Stimulated activated naive CD4-positive, alpha-beta T cell treated with Interleukin-2 at 50 U/mL for 16 hours (primary cell): ENCODE results near the gene TTYH3.
"Not testable (repeated sequence)": the region's sequence is repeated elsewhere in the genome, so short reads cannot be mapped to it uniquely, and the experiment has no call there.

Experiments
- DNase-seq: peaks from one replicate; lab custom pipeline; 2025; lab: John Stamatoyannopoulos, UW

Gene TTYH3

DNA sequence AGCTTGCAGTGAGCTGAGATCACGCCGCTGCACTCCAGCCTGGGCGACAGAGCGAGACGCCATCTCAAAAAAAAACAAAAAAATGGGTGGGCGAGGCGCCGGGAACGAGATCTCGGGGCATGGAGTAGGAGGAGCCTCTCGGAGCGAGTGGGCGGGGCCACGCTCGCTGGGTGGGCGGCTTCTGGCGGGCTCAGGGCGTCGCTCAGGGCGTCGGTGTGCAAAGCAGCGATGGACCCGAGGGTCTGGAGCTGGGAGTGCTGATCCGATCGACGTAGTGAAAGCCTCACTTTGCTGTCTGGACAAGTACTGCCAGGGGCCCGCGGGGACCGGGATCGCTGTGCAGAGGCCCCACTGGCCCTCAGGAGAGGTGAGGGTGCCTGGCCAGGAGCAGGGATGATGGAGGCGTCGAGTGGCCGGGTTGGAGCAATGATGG is 33.6 kb downstream of the TTYH3 start:
- no peak for DNase-seq

- DNase-seq = no peak
Observed at GRCh38 chr7:2666155-2666554, 34.4 kb downstream of the TTYH3 start.

DNA sequence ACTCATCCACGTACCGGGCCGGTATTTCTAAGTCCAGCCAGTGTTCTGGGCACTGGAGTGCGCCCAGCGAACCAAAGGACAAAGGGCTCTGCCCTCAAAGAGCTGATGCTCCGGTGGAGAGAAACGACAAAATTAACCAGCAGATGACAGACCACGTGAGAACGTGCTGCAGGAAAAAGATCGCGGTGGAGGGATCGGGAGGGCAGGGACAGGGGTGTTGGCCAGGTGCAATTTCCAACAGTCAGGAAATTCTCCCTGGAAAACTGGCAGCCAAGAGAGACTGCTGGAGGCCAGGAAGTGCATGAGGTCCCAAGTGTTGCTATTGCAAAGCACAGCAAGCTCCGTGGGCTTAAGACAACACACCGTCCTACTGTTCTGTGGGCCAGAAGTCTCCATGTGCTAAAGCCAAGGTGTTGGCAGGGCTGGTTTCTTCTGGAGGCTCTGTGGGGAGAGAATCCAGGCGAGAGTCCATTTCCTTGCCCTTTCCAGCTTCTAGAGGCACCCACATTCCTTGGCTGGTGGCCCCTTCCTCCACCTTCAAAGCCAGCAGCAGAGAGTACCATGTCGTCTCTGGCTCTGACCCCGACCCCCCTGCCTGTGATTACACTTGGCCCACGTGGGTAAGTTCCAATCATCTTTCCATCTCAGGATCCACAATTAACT is 34.9 kb downstream of the TTYH3 start:
- no peak for DNase-seq

GRCh38 chr7:2667843-2668242 is 36.1 kb downstream of the TTYH3 start:
- no peak for DNase-seq

GRCh38 chr7:2668401-2668800 is 36.6 kb downstream of the TTYH3 start:
- no peak for DNase-seq

DNA sequence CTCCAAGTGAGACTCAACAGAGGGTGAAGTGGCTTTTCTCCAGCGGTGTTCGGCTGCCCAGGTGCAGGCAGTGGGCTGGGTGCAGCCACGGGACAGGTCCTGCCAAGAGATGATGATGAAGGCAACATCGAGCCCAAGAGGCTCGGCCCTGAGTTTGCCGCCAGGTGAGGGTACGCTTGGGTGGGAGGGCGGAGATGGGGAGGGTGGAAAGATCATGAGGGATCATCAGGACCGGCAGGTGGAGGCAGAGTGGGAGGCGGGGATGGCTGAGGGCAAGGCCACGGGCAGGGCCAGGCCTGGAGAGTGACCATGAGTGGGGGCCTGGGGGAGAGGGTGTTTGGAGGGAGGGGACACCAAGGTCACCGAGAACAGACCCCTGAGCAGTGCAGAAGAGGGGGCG is 38.4 kb downstream of the TTYH3 start:
- no peak for DNase-seq

GRCh38 chr7:2670720-2671391 is 39.1 kb downstream of the TTYH3 start:
- peak; percentile 63 for DNase-seq

DNA sequence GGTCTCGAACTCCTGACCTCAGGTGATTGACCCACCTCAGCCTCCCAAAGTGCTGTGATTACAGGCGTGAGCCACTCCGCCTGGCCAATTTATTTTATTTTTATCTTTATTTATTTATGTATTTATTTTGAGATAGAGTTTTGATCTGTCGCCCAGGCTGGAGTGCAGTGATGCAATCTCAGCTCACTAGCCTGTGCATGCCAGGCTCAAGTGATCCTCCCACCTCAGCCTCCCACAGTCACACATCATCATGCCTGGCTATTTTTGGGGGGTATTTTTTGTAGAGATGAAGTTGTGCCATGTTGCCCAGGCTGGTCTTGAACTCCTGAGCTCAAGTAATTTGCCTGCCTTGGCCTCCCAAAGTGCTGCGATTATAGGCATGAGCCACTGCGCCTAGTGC is 41.4 kb downstream of the TTYH3 start:
- DNase-seq = not testable (repeated sequence)

- DNase-seq = no peak
Observed at GRCh38 chr7:2673934-2674333, 42.1 kb downstream of the TTYH3 start.

DNA sequence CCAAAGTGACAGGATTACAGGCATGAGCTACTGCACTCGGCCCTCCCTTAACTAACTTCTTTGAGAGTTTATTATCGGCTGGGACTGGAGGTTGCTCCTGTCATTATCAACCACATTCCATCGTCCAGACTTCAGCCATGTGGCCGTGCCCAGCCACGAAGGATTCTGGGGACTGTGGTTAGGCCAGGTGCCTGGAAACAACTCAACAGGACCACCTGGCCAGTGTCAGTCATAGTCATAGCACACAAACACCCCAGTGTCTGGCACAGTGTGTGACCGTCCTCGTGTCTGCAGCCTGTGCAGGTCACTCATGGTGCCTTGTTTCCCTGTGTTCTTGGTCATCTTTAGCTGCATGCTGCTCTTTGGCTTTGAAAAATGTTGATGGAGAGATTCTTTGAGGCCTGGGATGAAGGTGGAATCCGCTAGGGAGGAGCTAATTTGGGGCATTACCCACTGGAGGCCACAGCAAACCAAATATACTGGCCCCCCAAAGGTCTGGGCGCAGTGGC is 43.5 kb downstream of the TTYH3 start:
- DNase-seq = no peak

GRCh38 chr7:2676576-2676975 is 44.8 kb downstream of the TTYH3 start:
- DNase-seq = not testable (repeated sequence)

GRCh38 chr7:2678454-2678853 is 46.7 kb downstream of the TTYH3 start:
- DNase-seq = not testable (repeated sequence)

DNA sequence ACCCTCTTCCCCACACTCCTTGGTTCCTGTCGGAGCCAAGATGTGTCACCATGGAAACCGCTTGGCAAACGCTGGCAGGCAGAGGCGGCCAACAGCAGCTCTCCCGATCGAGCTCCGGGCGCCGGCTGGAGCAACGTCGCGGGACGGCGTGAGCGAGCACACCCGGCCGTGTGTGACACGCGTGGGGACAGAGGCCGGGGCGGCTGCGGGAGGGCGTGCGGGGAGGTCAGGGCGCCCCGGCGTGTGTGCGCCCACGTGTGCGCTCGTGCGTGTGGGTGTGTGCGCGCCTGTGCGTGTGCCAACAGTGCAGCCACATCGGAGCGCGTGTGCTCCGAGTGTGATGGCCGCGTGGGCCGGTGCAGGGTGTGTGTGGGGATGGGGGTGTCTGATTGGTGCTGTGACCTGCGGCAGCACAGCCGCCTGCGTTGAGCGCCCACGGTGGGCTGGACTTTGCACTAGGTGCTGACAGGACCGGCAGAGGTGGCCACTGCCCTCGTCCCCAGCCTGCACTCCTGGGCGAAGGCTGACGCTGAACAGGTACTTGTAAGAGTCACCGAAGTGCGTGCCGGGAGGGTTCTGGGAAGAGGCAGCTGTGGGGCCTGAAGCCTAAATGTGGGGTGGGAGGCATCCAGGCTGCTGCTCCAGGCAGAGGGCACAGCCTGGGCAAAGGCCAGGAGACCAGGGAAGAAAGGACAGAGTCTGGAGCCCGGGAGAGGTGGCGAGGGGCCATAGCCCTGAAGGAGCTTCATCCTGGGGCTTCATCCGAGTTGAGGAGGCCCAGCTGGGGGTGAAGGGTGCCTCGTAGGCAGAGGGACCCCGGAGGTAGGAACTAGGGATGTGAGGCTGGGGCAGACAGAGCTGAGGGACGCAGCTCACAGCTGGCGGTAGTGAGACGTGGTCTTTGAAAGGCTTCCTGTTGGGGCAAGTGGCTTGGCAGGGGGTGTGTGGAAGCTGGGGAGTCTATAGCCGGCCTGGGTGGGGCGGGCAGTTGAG is 47.6 kb downstream of the TTYH3 start:
- DNase-seq = not testable (repeated sequence)

DNA sequence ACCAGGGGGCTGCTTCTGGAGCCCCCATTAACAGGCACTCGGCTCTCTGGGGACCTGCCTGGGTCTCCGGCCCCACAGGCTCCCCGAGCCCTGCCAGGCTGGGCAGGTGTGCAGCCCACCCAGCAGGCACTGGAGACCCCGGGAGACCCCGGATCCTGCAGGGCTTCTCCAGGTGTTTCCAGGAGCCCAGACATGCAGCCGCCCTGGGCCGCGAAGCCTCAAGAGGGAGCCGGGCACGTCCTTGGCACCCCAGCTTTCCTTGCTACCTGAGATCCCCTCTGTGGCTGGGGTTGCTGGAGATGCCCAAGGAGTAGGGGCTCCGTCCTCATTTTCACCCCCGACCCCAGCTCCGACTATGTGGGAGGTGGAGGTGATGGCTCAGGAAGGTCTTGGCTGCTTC is 48.5 kb downstream of the TTYH3 start:
- no peak for DNase-seq

DNA sequence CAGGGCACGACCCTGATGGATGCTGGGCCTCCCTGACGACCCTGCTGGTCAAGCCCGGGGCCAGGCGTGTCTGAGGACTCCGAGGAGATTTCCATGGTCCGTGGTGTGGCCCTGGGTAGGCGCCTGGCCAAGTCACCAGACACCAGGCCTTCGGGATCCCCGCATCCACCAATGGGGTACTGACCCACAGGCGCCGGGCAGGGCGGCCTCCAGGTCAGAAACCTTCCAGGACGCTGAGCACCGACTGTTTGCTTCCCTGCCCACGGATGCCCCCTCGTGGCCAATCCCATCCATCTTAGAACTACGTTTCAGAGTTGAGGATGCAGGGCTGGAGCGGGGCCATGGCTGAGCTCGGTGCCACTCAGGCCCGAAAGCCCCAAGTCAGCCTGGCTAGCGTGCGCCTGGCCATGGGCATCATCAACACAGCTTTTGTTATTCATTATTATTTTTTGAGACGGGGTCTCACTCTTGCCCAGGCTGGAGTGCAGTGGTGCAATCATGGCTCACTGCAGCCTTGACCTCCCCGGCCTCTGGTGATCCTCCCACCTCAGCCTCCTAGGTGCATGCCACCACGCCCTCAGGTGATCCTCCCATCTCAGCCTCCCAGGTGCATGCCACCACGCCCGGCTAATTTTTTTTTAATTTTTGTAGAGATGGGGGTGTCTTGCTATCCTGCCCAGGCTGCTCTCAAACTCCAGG is 49.2 kb downstream of the TTYH3 start:
- peak; percentile 22 for DNase-seq

GRCh38 chr7:2681929-2682799 is 50.4 kb downstream of the TTYH3 start:
- DNase-seq = no peak

- DNase-seq = no peak
Observed at GRCh38 chr7:2684501-2684900, 52.7 kb downstream of the TTYH3 start.

GRCh38 chr7:2686101-2686500 is 54.3 kb downstream of the TTYH3 start:
- no peak for DNase-seq

DNA sequence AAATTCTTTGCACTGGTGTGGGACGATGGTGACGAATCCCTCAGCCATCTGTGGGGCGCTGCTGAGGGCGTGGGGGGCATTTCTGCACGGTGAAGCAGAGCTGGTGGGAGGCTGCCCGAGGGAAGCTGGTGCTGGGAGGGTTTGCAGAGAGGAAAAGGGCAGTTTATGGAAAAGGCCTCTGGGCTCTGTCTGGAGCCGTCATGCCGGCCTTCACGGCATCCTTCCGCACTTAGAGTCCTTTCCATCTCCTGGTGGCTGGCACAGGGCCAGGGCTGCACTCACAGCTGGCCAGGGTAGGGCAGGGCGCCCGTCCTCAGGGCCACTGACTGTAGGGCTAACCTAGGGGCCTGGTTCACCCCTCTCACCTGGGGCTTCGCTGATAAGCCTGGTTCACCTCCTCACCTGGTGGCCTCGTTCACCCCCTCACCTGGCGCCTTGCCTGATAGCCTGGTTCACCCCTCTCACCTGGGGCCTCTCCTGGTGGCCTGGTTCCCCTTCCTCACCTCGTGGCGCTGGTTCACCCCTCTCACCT is 55.6 kb downstream of the TTYH3 start:
- no peak for DNase-seq

DNA sequence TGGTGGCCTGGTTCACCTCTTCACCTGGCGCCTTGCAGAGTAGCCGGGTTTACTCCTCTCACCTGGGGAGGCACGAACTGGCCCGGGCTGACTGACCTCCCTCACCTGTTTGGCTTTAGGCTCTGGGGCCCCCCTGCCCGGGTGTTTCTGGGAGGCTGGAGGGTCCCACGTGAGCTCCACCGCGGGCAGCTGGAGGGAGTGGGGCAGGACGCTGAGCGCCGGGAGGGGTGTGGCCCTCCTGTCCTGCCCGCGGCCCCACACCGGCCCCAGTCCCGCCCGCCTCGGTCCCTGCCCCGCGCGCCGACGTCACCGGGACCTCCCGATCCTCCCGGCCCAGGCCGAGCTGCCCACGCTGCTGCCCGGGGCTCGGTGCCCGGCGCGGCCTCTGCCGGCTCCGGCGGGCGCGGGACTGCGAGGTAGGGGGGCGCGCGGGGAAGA is 56.1 kb downstream of the TTYH3 start, which contains the start of gene AMZ1:
AMZ1 (plus strand) TSS at position 322 of the 438 bp plus-strand sequence. CDS start 12,250 bp downstream, outside the sequence.
- DNase-seq = no peak
